ENCODE results near the gene ITPR1. TPM values are rescaled to one million over a fixed set of nuclear protein-coding genes. Genes with fewer than 3 reads are reported as not detected.

ITPR1 gene
- total and polyA plus RNA-seq, 12 donors, result 9.7 to 40.3 (median 18.8) TPM

DNA sequence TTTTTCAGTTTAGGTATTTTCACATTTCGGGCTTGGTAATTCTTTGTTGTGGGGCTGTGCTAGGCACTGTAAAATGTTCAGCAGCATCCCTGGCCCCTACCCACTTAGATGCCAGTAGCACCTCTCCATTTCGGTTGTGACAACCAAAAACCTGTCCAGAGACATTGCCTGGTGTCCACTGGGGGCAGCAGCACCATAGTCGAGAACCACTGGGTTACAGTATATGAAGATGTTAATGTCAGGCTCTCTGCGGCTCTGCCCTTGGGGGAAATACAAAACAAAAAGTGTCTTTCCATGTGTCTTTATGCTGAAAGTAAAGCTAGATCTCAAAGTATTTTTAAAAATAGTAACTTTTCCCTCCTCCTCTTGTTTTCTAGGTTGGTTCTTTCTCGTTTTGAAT is 177.2 kb downstream of the ITPR1 start:
- no peaks in the 10 kb centered on the region for H3K9me3 ChIP-seq
- H3K27ac ChIP-seq, result no peak overlapping the region
- H3K36me3 ChIP-seq, result peaks cover 0 to 99% (median 28%) of the 10 kb centered on the region in 9 donors
- DNase-seq (no peak), ATAC-seq (no peak)
- TF ChIP-seq, protein P1, sequence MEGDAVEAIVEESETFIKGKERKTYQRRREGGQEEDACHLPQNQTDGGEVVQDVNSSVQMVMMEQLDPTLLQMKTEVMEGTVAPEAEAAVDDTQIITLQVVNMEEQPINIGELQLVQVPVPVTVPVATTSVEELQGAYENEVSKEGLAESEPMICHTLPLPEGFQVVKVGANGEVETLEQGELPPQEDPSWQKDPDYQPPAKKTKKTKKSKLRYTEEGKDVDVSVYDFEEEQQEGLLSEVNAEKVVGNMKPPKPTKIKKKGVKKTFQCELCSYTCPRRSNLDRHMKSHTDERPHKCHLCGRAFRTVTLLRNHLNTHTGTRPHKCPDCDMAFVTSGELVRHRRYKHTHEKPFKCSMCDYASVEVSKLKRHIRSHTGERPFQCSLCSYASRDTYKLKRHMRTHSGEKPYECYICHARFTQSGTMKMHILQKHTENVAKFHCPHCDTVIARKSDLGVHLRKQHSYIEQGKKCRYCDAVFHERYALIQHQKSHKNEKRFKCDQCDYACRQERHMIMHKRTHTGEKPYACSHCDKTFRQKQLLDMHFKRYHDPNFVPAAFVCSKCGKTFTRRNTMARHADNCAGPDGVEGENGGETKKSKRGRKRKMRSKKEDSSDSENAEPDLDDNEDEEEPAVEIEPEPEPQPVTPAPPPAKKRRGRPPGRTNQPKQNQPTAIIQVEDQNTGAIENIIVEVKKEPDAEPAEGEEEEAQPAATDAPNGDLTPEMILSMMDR (IDR thresholded peaks at IDR 0.05), result peak in 3 of 9 donors; percentile 18 to 29 (median 24)
- intact Hi-C loops (cut with DNase I), result no loop called here
- no peaks in the 10 kb centered on the region for H3K27me3 ChIP-seq
- WGBS, 2 donors, result 76 to 78% methylated on average over 5 of the region's 5 CpGs
- peaks cover 0 to 14% (median 3%) of the 10 kb centered on the region in 9 donors for H3K4me1 ChIP-seq
- H3K4me3 ChIP-seq, result no peak overlapping the region

DNA sequence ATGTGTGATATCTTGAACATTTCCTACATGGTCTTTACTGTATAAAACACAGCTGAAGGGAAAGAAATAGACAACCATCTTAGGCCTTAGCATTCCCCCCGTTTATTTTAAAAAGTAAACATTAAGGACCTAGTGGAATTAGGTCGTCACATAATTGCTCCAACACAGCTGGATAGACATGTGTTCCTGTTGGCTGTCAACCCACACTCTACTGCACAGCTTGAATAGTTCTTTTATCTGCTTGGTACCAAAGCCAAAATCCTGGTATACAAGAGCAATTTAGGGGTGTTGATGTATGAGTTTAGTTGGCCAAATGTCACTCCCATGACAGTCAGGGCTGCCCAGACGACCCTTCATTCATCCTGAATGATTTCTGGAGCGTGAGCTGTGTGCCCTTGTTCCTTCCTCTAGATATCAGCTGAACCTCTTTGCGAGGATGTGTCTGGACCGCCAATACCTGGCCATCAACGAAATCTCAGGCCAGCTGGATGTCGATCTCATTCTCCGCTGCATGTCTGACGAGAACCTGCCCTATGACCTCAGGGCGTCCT is 179.7 kb downstream of the ITPR1 start:
- intact Hi-C loops (cut with DNase I), result no loop called here
- WGBS, 2 donors, result 37 to 57% methylated on average over 11 of the region's 11 CpGs
- ATAC-seq (peak; percentile 58 to 89 (median 81)), DNase-seq (peak in 1 of 2 donors; percentile 27)
- H3K4me1 ChIP-seq, result peaks cover 0 to 9% (median 0%) of the 10 kb centered on the region in 9 donors
- H3K36me3 ChIP-seq, result peaks cover 0 to 99% (median 15%) of the 10 kb centered on the region in 9 donors
- no peak overlapping the region for H3K4me3 ChIP-seq
- H3K27ac ChIP-seq, result no peak overlapping the region
- TF ChIP-seq, protein P1 (IDR thresholded peaks at IDR 0.05), result no peak
- H3K27me3 ChIP-seq, result no peaks in the 10 kb centered on the region
- H3K9me3 ChIP-seq, result no peaks in the 10 kb centered on the region

DNA sequence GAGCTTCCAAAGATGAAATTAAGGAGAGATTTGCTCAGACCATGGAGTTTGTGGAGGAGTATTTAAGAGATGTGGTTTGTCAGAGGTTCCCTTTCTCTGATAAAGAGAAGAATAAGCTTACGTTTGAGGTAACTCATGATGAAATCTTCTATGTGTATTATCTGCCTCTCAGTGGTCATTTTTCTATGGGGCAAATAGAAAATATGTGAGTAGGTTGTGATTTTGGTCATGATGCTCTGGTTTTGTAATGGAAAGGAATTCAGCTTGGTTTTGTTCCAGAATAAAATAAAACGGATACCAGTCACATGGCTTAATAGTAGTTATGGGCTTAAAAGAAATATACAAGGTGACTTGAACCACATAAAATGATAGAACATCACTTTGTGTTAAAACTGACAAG is 181.1 kb downstream of the ITPR1 start:
- peaks cover 0 to 9% (median 0%) of the 10 kb centered on the region in 9 donors for H3K4me1 ChIP-seq
- WGBS, 2 donors, result 72 to 82% methylated on average over 2 of the region's 2 CpGs
- no peak for ATAC-seq
- no peaks in the 10 kb centered on the region for H3K27me3 ChIP-seq
- no peaks in the 10 kb centered on the region for H3K9me3 ChIP-seq
- peaks cover 0 to 99% (median 15%) of the 10 kb centered on the region in 9 donors for H3K36me3 ChIP-seq
- H3K4me3 ChIP-seq, result no peak overlapping the region
- TF ChIP-seq, protein P1 (IDR thresholded peaks at IDR 0.05), result no peak
- intact Hi-C loops (cut with DNase I), result no loop called here
- no peak overlapping the region for H3K27ac ChIP-seq
- DNase-seq, result no peak

GRCh38 chr3:4675704-4676103 is 182.6 kb downstream of the ITPR1 start:
- intact Hi-C loops (cut with DNase I), result no loop called here
- no peak overlapping the region for H3K27ac ChIP-seq
- H3K36me3 ChIP-seq, result peaks cover 0 to 99% (median 8%) of the 10 kb centered on the region in 9 donors
- H3K27me3 ChIP-seq, result no peaks in the 10 kb centered on the region
- no peak for ATAC-seq
- H3K9me3 ChIP-seq, result no peaks in the 10 kb centered on the region
- H3K4me1 ChIP-seq, result peaks cover 0 to 9% (median 0%) of the 10 kb centered on the region in 9 donors
- TF ChIP-seq, protein P1 (IDR thresholded peaks at IDR 0.05), result no peak
- H3K4me3 ChIP-seq, result no peak overlapping the region
- 86 to 93% methylated on average over 1 of the region's 1 CpG for WGBS, 2 donors
- DNase-seq, result no peak

All from heart right ventricle (tissue), 16 donors.